Measurements from ENCODE around the gene LSAMP.

The LSAMP gene

GRCh38 chr3:115891006-115891636 is 554.2 kb downstream of the LSAMP start:
- no peak for TF ChIP-seq CTCF (IDR thresholded peaks at IDR 0.05)

- TF ChIP-seq CTCF (IDR thresholded peaks at IDR 0.05) = no peak
These were observed 554.7 kb downstream of the LSAMP start for GRCh38 chr3:115890579-115890978.

- no peak for TF ChIP-seq CTCF (IDR thresholded peaks at IDR 0.05)
These were observed 559.7 kb downstream of the LSAMP start for GRCh38 chr3:115885621-115886020.

GRCh38 chr3:115877615-115877899 is 567.7 kb downstream of the LSAMP start:
- no peak for TF ChIP-seq CTCF (IDR thresholded peaks at IDR 0.05)

- TF ChIP-seq CTCF (IDR thresholded peaks at IDR 0.05) = no peak
These were observed 568.2 kb downstream of the LSAMP start for GRCh38 chr3:115876876-115877614.

GRCh38 chr3:115875460-115875859 is 569.8 kb downstream of the LSAMP start:
- TF ChIP-seq CTCF (IDR thresholded peaks at IDR 0.05) = no peak

GRCh38 chr3:115871735-115872134 is 573.6 kb downstream of the LSAMP start:
- TF ChIP-seq CTCF (IDR thresholded peaks at IDR 0.05) = no peak

Data from LNCAP (cell line).